ENCODE data around the gene TFAP2B.
A peak's percentile ranks its signal among the peaks of the same experiment; 100 is the strongest.

The TFAP2B gene

GRCh38 chr6:50818673-50819072 is at the start of gene TFAP2B:
TFAP2B (plus strand) TSS chr6:50818871; CDS start chr6:50818892, 21 bp downstream.
- TF ChIP-seq GATA1 (IDR thresholded peaks at IDR 0.05; ENCODE audit: low read depth, low read length) (no peak), POLR2A (IDR thresholded peaks at IDR 0.05; ENCODE audit: low read length) (no peak)
- no peak for DNase-seq

- DNase-seq, result no peak
- no peak for TF ChIP-seq GATA1 (IDR thresholded peaks at IDR 0.05; ENCODE audit: low read depth, low read length)
- TF ChIP-seq POLR2A (IDR thresholded peaks at IDR 0.05; ENCODE audit: low read length), result no peak
Measured at GRCh38 chr6:50778696-50779095, 40.0 kb upstream of the TFAP2B start.

GRCh38 chr6:50780382-50780781 is 38.3 kb upstream of the TFAP2B start:
- TF ChIP-seq POLR2A (IDR thresholded peaks at IDR 0.05; ENCODE audit: low read length), result no peak
- no peak for TF ChIP-seq GATA1 (IDR thresholded peaks at IDR 0.05; ENCODE audit: low read depth, low read length)
- no peak for DNase-seq

- TF ChIP-seq POLR2A (IDR thresholded peaks at IDR 0.05; ENCODE audit: low read length) (no peak), GATA1 (IDR thresholded peaks at IDR 0.05; ENCODE audit: low read depth, low read length) (no peak)
- DNase-seq, result no peak
Measured at GRCh38 chr6:50785921-50786320, 32.8 kb upstream of the TFAP2B start.

GRCh38 chr6:50791900-50792508 is 26.7 kb upstream of the TFAP2B start:
- peak; percentile 28 to 61 for DNase-seq

GRCh38 chr6:50792771-50793170 is 25.9 kb upstream of the TFAP2B start:
- no peak for TF ChIP-seq POLR2A (IDR thresholded peaks at IDR 0.05; ENCODE audit: low read length)
- no peak for TF ChIP-seq GATA1 (IDR thresholded peaks at IDR 0.05; ENCODE audit: low read depth, low read length)
- DNase-seq, result no peak

More at GRCh38 chr6:50791900-50792508, 26.7 kb upstream of the TFAP2B start:
- TF ChIP-seq POLR2A (IDR thresholded peaks at IDR 0.05; ENCODE audit: low read length), result no peak
- TF ChIP-seq GATA1 (IDR thresholded peaks at IDR 0.05; ENCODE audit: low read depth, low read length), result no peak

- TF ChIP-seq POLR2A (IDR thresholded peaks at IDR 0.05; ENCODE audit: low read length), result no peak
- no peak for TF ChIP-seq GATA1 (IDR thresholded peaks at IDR 0.05; ENCODE audit: low read depth, low read length)
- no peak for DNase-seq
Measured at GRCh38 chr6:50795574-50795973, 23.1 kb upstream of the TFAP2B start.

GRCh38 chr6:50804283-50804682 is 14.4 kb upstream of the TFAP2B start:
- no peak for TF ChIP-seq GATA1 (IDR thresholded peaks at IDR 0.05; ENCODE audit: low read depth, low read length)
- no peak for TF ChIP-seq POLR2A (IDR thresholded peaks at IDR 0.05; ENCODE audit: low read length)
- DNase-seq, result no peak

- DNase-seq, result no peak
- no peak for TF ChIP-seq POLR2A (IDR thresholded peaks at IDR 0.05; ENCODE audit: low read length)
- TF ChIP-seq GATA1 (IDR thresholded peaks at IDR 0.05; ENCODE audit: low read depth, low read length), result no peak
Measured at GRCh38 chr6:50807035-50807434, 11.6 kb upstream of the TFAP2B start.

- peak in 1 of 2 experiments; percentile 45 for DNase-seq
- TF ChIP-seq GATA1 (IDR thresholded peaks at IDR 0.05; ENCODE audit: low read depth, low read length) (no peak), POLR2A (IDR thresholded peaks at IDR 0.05; ENCODE audit: low read length) (no peak)
Measured at GRCh38 chr6:50815436-50816114, 3.1 kb upstream of the TFAP2B start.

- TF ChIP-seq POLR2A (IDR thresholded peaks at IDR 0.05; ENCODE audit: low read length) (no peak), GATA1 (IDR thresholded peaks at IDR 0.05; ENCODE audit: low read depth, low read length) (no peak)
- DNase-seq, result peak; percentile 66 to 85
Measured at GRCh38 chr6:50816115-50816675, 2.5 kb upstream of the TFAP2B start.

- DNase-seq, result no peak
Measured at GRCh38 chr6:50816947-50817645, 1.6 kb upstream of the TFAP2B start.

GRCh38 chr6:50817646-50817950 is 1.1 kb upstream of the TFAP2B start:
- TF ChIP-seq POLR2A (IDR thresholded peaks at IDR 0.05; ENCODE audit: low read length) (no peak), GATA1 (IDR thresholded peaks at IDR 0.05; ENCODE audit: low read depth, low read length) (no peak)

More at GRCh38 chr6:50816947-50817645, 1.6 kb upstream of the TFAP2B start:
- TF ChIP-seq GATA1 (IDR thresholded peaks at IDR 0.05; ENCODE audit: low read depth, low read length) (no peak), POLR2A (IDR thresholded peaks at IDR 0.05; ENCODE audit: low read length) (no peak)

GRCh38 chr6:50818020-50818419 is 651 bp upstream of the TFAP2B start:
- TF ChIP-seq GATA1 (IDR thresholded peaks at IDR 0.05; ENCODE audit: low read depth, low read length) (no peak), POLR2A (IDR thresholded peaks at IDR 0.05; ENCODE audit: low read length) (no peak)
- no peak for DNase-seq

More at GRCh38 chr6:50817646-50817950, 1.1 kb upstream of the TFAP2B start:
- no peak for DNase-seq

Data from erythroblast (primary cell).